ENCODE data around the gene CTBP2.

CTBP2 gene

DNA sequence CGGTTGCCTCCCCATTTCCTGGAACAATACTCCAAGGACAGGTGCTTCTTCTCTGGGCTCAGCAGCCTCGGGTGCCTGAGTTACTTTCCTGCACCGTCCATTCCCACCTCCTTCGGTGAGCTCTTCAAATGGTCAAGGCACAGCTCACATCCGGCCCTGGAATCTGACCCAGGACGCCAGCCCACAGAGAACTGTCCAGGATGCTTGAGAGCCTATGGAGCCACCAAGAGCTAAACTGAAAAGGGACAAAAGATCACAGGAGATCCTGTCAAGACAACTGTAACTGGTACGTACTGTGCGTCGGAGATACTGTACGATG lies 72.5 kb downstream of the CTBP2 start:
- TF ChIP-seq, protein P1, sequence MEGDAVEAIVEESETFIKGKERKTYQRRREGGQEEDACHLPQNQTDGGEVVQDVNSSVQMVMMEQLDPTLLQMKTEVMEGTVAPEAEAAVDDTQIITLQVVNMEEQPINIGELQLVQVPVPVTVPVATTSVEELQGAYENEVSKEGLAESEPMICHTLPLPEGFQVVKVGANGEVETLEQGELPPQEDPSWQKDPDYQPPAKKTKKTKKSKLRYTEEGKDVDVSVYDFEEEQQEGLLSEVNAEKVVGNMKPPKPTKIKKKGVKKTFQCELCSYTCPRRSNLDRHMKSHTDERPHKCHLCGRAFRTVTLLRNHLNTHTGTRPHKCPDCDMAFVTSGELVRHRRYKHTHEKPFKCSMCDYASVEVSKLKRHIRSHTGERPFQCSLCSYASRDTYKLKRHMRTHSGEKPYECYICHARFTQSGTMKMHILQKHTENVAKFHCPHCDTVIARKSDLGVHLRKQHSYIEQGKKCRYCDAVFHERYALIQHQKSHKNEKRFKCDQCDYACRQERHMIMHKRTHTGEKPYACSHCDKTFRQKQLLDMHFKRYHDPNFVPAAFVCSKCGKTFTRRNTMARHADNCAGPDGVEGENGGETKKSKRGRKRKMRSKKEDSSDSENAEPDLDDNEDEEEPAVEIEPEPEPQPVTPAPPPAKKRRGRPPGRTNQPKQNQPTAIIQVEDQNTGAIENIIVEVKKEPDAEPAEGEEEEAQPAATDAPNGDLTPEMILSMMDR (IDR thresholded peaks at IDR 0.05; ENCODE audit: extremely low read depth, missing control alignments) = no peak
- DNase-seq (ENCODE audit: low spot score) = no peak

DNA sequence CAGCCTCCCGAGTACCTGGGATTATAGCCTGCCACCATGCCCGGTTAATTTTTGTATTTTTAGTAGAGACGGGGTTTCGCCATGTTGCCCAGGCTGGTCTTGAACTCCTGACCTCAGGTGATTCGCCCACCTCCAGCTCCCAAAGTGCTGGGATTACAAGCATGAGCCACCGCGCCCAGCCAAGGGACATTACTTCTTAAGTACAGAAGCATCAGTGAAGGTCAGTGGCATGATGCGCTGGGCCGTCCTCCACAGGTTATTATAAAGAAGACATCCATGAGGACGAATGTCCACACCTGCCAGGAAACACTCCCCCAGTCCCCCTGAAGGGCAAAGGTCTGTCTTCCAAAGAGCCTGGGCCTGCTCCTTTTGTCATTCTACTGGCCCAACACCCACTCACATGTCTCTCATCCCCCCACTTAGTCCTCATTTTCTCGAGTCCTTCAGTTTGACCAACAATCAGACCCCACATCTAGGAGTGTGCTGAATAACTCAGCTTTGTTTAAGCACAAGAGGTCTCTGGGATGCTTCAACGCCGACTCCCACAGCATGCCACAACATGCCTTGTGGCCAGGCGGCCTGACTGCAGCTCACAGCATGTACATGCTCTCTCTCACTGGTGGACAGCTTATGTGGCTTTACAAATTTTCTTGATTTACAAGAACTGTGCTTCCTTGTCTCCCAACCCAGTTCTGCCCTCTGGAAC lies 73.0 kb downstream of the CTBP2 start:
- TF ChIP-seq, protein P1 (IDR thresholded peaks at IDR 0.05; ENCODE audit: extremely low read depth, missing control alignments) = no peak
- no peak for DNase-seq (ENCODE audit: low spot score)

DNA sequence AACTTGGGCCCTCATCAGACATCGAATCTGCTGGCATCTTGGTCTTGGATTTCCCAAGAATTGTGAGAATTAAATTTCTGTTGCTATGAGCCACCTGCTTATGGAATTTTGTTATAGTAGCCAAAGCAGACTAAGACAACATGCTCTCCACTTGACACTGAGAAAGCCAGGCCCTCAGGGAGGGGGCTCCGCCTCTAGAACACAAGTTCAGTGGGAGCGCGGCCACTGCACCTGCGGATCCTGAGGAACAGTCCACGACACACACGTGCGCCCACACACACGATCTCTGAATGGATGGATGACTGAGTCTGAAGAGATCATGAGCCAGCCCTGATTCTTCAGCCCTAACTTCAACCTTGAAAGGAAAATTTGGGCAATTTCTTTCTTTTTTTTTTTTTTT lies 73.7 kb downstream of the CTBP2 start:
- DNase-seq (ENCODE audit: low spot score) = no peak
- TF ChIP-seq, protein P1 (IDR thresholded peaks at IDR 0.05; ENCODE audit: extremely low read depth, missing control alignments) = no peak

DNA sequence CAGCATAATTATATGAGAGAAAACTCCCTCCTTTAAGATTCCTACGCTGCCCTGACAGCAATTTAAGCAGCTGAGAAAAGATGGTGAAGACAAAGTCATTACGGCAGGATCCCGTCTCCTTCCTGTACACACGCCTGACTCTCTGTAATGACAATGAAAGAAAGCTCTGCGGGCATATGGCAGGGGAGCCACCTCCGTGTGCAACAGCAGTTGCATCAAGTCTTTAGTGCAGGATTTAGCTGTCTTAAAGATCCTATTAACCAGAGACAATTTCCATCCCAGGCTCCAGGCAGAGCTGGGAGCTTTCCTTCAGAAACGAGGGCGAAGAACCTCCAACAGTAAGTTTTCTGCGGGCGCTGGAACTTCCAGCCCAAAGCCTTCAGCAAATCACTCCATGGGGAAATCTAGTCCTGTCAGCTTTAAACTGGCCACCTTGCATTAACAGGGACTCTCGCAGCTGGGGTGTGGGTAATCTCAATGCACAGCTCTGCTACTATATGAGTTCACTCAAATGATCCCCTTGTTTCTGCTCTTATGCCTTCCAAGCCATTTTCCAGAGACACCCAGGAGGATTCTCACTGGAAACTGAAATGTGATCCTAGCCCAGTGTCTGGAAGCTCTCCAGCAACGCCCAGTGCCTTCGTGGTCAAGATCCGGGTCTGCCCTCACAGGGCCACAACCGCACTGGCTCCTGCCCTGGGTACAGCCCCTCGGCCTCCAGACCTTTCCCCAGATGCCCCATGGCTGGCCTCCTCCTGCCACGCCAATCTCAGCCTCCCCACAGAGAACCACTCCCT lies 74.9 kb downstream of the CTBP2 start:
- TF ChIP-seq, protein P1 (IDR thresholded peaks at IDR 0.05; ENCODE audit: extremely low read depth, missing control alignments) = no peak
- DNase-seq (ENCODE audit: low spot score) = no peak

DNA sequence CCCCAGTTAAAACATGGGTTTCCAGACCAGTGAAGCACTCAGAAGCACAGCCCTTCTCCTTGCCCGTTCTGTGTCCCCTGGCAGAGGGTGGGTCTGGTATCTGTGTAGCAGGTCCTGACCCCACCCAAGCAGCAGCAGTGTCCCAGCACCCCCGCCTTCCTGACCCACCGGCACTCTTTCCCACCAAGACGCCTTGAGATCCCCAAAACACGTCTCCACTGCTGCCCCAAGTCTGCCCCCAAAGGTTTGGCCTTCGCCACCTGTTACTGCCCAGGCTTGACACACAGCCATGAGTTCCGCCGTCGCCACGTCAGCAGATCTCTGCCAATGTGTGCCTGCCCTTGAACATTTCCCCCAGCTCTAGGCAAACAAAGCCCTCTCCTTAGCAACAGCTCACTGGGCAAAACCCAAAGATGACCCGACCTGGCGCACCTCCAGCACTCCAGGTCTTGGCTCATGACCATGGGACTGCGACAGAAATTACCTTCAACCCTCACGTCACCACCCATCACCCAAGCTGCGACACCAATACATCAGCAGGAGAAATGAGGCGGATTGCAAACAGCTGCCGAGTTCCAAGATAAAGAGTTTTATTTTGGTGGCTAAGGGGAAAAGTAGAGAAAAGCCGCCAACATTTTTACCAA lies 75.6 kb downstream of the CTBP2 start:
- TF ChIP-seq, protein P1 (IDR thresholded peaks at IDR 0.05; ENCODE audit: extremely low read depth, missing control alignments) = no peak
- DNase-seq (ENCODE audit: low spot score) = no peak

DNA sequence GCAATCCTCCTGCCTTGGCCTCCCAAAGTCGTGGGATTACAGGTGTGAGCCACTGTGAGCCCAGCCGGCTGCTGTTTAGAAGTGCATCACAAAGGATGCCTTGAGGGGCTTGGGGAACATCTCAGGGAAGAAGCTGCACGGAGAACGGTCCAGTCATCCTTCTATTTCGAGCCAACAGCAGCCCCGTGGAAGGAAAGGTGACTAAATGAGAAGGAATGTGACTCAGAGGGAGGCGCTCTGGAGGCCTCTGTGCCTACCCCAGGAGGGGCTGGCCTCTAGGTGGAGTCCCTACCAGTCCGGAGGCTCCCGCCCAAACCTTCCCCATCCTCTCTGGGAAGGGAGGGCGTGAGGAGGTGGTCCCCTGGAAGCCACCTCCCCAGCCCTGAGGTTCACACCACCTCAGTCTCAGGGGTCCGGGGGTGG lies 76.2 kb downstream of the CTBP2 start:
- TF ChIP-seq, protein P1 (IDR thresholded peaks at IDR 0.05; ENCODE audit: extremely low read depth, missing control alignments) = no peak

DNA sequence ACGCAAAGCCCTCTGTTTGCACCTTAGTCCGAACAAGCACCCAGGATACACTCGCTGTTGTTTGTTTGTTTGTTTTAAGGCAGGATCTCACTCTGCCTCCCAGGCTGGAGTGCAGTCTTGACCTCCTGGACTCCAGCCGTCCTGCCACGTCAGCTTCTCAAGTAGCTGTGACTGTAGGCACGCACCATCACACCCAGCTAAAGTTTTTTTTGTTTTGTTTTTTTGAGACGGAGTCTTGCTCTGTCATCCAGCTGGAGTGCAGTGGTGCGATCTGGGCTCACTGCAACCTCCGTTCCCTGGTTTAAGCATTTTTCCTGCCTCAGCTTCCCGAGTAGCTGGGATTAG lies 76.8 kb downstream of the CTBP2 start:
- no peak for DNase-seq (ENCODE audit: low spot score)
- TF ChIP-seq, protein P1 (IDR thresholded peaks at IDR 0.05; ENCODE audit: extremely low read depth, missing control alignments) = no peak

More for the DNA sequence above, 76.2 kb downstream of the CTBP2 start:
- DNase-seq (ENCODE audit: low spot score) = no peak

Data from GM20000 (cell line).